ENCODE results near the gene FXYD6.

- TF ChIP-seq USF2 (IDR thresholded peaks at IDR 0.05; ENCODE audit: low read length) = no peak
- no peak for TF ChIP-seq SIN3A (conservative IDR thresholded peaks at IDR 0.05 in 1 of 2, IDR thresholded peaks at IDR 0.05 in 1 of 2; ENCODE audit: low read depth in 1 of 2, low read length in 2 of 2)
- TF ChIP-seq BCL11A (IDR thresholded peaks at IDR 0.05; ENCODE audit: low read depth in 2 of 2, low read length in 2 of 2) = no peak
- no peak for TF ChIP-seq CREB1 (IDR thresholded peaks at IDR 0.05)
- TF ChIP-seq MAX (IDR thresholded peaks at IDR 0.05) = no peak
- TF ChIP-seq CBX5 (IDR thresholded peaks at IDR 0.05; ENCODE audit: low read depth, low read length) = no peak
- TF ChIP-seq GTF2F1 (IDR thresholded peaks at IDR 0.05; ENCODE audit: borderline replicate concordance, low read depth, low read length) = no peak
- TF ChIP-seq BACH1 (IDR thresholded peaks at IDR 0.05; ENCODE audit: low read length) = no peak
- TF ChIP-seq EGR1 (IDR thresholded peaks at IDR 0.05; ENCODE audit: borderline replicate concordance, low read depth, low read length) = no peak
- TF ChIP-seq POLR2A (IDR thresholded peaks at IDR 0.05; ENCODE audit: control extremely low read depth in 1 of 2, low read depth in 2 of 2, low read length in 2 of 2) = no peak
- TF ChIP-seq MAFK (IDR thresholded peaks at IDR 0.05; ENCODE audit: low read depth, low read length) = no peak
- TF ChIP-seq CTCF (IDR thresholded peaks at IDR 0.05; ENCODE audit: control extremely low read depth in 1 of 3, insufficient read depth in 1 of 3, low read depth in 1 of 3, low read length in 3 of 3) = no peak
- TF ChIP-seq KDM1A (IDR thresholded peaks at IDR 0.05; ENCODE audit: borderline replicate concordance, low read length) = no peak
Observed at GRCh38 chr11:117834838-117835443, 41.5 kb downstream of the FXYD6 start.
